ENCODE measurements around the gene ERC2. TPM values are rescaled to one million over a fixed set of nuclear protein-coding genes. Genes with fewer than 3 reads are reported as not detected.

Gene ERC2
- total RNA-seq, 2 donors from 2014 or later, result 16.1 to 22.8 TPM

DNA sequence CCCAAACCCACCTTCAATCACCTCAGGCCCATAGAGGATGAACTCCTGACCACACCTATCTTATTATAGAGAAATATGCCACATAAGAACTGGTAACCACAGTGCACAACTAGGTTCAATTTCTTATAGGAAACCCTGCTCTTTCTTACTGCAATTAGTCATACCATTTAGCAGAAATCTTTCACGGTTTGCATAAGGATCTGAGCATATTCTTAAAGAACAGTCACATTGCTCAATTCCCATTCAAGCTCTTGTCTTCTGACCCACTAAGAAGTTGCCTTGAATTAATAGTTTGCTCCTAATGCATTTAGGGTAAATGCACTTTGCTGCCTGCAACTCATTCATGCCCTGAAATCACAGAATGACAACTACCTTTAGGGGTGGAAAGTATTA, 9.2 kb downstream of the ERC2 start:
- Histone ChIP-seq H3K4me3 (ENCODE audit: low read length) (no peak overlapping the region), H3K36me3 (ENCODE audit: control insufficient read depth, insufficient read depth, low read length) (no peaks in the 10 kb centered on the region), H3K4me1 (ENCODE audit: control insufficient read depth, insufficient read depth, low read length) (peaks cover 11% of the 10 kb centered on the region), H3K27ac (ENCODE audit: low read depth, low read length) (no peak overlapping the region), H3K9ac (ENCODE audit: extremely low read depth, low read length, poor library complexity, severe bottlenecking) (no peak overlapping the region), H3K9me3 (ENCODE audit: control insufficient read depth, low read length) (no peaks in the 10 kb centered on the region), H3K27me3 (ENCODE audit: control insufficient read depth, insufficient read depth, low read length, poor library complexity, severe bottlenecking) (no peaks in the 10 kb centered on the region)
- Mint-ChIP-seq H3K36me3 (ENCODE audit: low read depth) (no peaks in the 10 kb centered on the region), H3K4me1 (peaks cover 17% of the 10 kb centered on the region), H3K9me3 (no peaks in the 10 kb centered on the region), H3K27ac (no peak overlapping the region), H3K27me3 (ENCODE audit: insufficient read depth) (no peaks in the 10 kb centered on the region), H3K4me3 (no peak overlapping the region)
- TF ChIP-seq, protein P1, sequence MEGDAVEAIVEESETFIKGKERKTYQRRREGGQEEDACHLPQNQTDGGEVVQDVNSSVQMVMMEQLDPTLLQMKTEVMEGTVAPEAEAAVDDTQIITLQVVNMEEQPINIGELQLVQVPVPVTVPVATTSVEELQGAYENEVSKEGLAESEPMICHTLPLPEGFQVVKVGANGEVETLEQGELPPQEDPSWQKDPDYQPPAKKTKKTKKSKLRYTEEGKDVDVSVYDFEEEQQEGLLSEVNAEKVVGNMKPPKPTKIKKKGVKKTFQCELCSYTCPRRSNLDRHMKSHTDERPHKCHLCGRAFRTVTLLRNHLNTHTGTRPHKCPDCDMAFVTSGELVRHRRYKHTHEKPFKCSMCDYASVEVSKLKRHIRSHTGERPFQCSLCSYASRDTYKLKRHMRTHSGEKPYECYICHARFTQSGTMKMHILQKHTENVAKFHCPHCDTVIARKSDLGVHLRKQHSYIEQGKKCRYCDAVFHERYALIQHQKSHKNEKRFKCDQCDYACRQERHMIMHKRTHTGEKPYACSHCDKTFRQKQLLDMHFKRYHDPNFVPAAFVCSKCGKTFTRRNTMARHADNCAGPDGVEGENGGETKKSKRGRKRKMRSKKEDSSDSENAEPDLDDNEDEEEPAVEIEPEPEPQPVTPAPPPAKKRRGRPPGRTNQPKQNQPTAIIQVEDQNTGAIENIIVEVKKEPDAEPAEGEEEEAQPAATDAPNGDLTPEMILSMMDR (conservative IDR thresholded peaks at IDR 0.05), result no peak
- no peak for DNase-seq
- 79 to 100% methylated on average over 1 of the region's 1 CpG for WGBS, 2 experiments (ENCODE audit: insufficient coverage in 1 of 2, insufficient read length in 1 of 2)

DNA sequence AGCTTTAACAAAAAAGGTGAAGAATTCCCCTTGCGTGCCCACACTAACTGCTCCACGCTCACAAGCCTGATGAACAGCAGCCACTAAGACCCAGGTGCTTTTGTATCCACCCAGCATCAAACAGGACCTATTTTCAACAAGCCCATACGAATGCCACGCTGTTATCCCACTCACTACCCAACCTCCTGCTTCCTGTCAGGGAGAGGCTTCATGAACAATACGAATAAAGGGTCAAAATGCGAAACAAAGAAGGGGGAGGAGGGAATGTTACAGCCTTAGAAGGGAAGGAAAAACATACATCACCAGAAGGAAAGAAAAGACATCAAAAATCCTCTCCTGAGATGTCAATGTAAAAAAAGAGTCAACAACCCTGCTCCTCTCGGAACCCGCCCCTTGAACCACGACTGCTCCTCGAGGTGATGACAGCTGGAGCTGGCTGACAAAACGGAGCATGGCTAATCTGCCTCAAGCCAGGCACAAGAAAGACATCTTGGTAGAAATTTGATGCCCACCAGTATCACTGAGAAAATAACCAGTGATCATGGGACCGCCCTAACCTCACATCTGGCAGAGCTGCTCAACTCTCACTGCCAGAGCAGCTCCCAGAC, 9.7 kb downstream of the ERC2 start:
- Mint-ChIP-seq H3K27ac (no peak overlapping the region), H3K36me3 (ENCODE audit: low read depth) (no peaks in the 10 kb centered on the region), H3K4me3 (no peak overlapping the region), H3K9me3 (no peaks in the 10 kb centered on the region), H3K27me3 (ENCODE audit: insufficient read depth) (no peaks in the 10 kb centered on the region), H3K4me1 (peaks cover 17% of the 10 kb centered on the region)
- TF ChIP-seq, protein P1 (conservative IDR thresholded peaks at IDR 0.05), result no peak
- DNase-seq, result no peak
- Histone ChIP-seq H3K9ac (ENCODE audit: extremely low read depth, low read length, poor library complexity, severe bottlenecking) (no peak overlapping the region), H3K9me3 (ENCODE audit: control insufficient read depth, low read length) (no peaks in the 10 kb centered on the region), H3K4me3 (ENCODE audit: low read length) (no peak overlapping the region), H3K4me1 (ENCODE audit: control insufficient read depth, insufficient read depth, low read length) (peaks cover 11% of the 10 kb centered on the region), H3K36me3 (ENCODE audit: control insufficient read depth, insufficient read depth, low read length) (no peaks in the 10 kb centered on the region), H3K27ac (ENCODE audit: low read depth, low read length) (no peak overlapping the region), H3K27me3 (ENCODE audit: control insufficient read depth, insufficient read depth, low read length, poor library complexity, severe bottlenecking) (no peaks in the 10 kb centered on the region)
- WGBS, 2 experiments (ENCODE audit: insufficient coverage in 1 of 2, insufficient read length in 1 of 2), result 75 to 80% methylated on average over 7 to 11 of the region's 12 CpGs

DNA sequence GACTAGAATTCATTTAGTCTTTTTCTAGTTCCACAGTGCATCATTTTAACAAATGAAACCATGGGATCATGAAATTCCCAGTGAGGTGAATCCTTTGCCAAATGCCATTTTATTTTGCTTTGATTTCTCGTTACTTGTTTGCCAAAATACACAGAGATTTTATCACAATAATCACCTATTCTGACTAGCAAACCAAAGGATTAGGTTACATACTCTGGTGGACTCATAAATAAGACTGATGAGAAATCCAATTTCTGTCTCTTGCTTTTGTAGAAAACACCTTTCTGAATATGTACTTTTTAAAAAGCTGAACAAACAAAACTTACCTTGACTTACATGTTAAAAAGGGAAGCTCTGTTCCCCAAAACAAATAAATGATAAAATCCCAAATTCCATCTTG, 12.2 kb downstream of the ERC2 start:
- no peak overlapping the region for H3K4me3 ChIP-seq (ENCODE audit: low read length)
- no peaks in the 10 kb centered on the region for H3K9me3 ChIP-seq (ENCODE audit: control insufficient read depth, low read length)
- Mint-ChIP-seq H3K27me3 (ENCODE audit: insufficient read depth) (no peaks in the 10 kb centered on the region), H3K4me3 (no peak overlapping the region), H3K27ac (no peak overlapping the region), H3K36me3 (ENCODE audit: low read depth) (no peaks in the 10 kb centered on the region), H3K9me3 (no peaks in the 10 kb centered on the region), H3K4me1 (peaks cover 24% of the 10 kb centered on the region)
- H3K9ac ChIP-seq (ENCODE audit: extremely low read depth, low read length, poor library complexity, severe bottlenecking), result no peak overlapping the region
- H3K4me1 ChIP-seq (ENCODE audit: control insufficient read depth, insufficient read depth, low read length), result peaks cover 11% of the 10 kb centered on the region
- TF ChIP-seq, protein P1 (conservative IDR thresholded peaks at IDR 0.05), result no peak
- 89% methylated on average over 1 of the region's 1 CpG; no CpG with 5 or more reads in 1 of the 2 experiments for WGBS, 2 experiments (ENCODE audit: insufficient coverage in 1 of 2, insufficient read length in 1 of 2)
- H3K27ac ChIP-seq (ENCODE audit: low read depth, low read length), result no peak overlapping the region
- no peaks in the 10 kb centered on the region for H3K36me3 ChIP-seq (ENCODE audit: control insufficient read depth, insufficient read depth, low read length)
- no peak for DNase-seq
- H3K27me3 ChIP-seq (ENCODE audit: control insufficient read depth, insufficient read depth, low read length, poor library complexity, severe bottlenecking), result no peaks in the 10 kb centered on the region
